Measurements from ENCODE around the gene DEDD.
"Not testable (repeated sequence)": the region's sequence is repeated elsewhere in the genome, so short reads cannot be mapped to it uniquely, and the experiment has no call there.

The DEDD gene

GRCh38 chr1:161121042-161121650 is 11.3 kb downstream of the DEDD start:
- no peak for DNase-seq

GRCh38 chr1:161119092-161119903 is 13.2 kb downstream of the DEDD start:
- DNase-seq, result peak; percentile 74

- no peak for DNase-seq
Measured at GRCh38 chr1:161117759-161118581, 14.5 kb downstream of the DEDD start, which contains the start of the genes NIT1 and PFDN2. Gene NIT1, plus strand, starts transcription at chr1:161118105. Its CDS starts 72 bp downstream, at chr1:161118177. Gene PFDN2, minus strand, starts transcription at chr1:161118037. Its CDS starts 11 bp downstream, at chr1:161118026.

GRCh38 chr1:161115961-161116360 is 16.5 kb downstream of the DEDD start:
- DNase-seq, result not testable (repeated sequence)

- DNase-seq, result peak; percentile 66
Measured at GRCh38 chr1:161115132-161115711, 17.2 kb downstream of the DEDD start.

- DNase-seq, result no peak
Measured at GRCh38 chr1:161114556-161114955, 17.9 kb downstream of the DEDD start.

- no peak for DNase-seq
Measured at GRCh38 chr1:161113915-161114314, 18.6 kb downstream of the DEDD start.

- DNase-seq, result no peak
Measured at GRCh38 chr1:161111527-161111926, 20.9 kb downstream of the DEDD start.

GRCh38 chr1:161111117-161111516 is 21.4 kb downstream of the DEDD start:
- no peak for DNase-seq

- DNase-seq, result no peak
Measured at GRCh38 chr1:161106431-161106830, 26.0 kb downstream of the DEDD start.

GRCh38 chr1:161100556-161100955 is 31.9 kb downstream of the DEDD start:
- no peak for DNase-seq

- DNase-seq, result no peak
Measured at GRCh38 chr1:161099090-161099802, 33.2 kb downstream of the DEDD start.

GRCh38 chr1:161098210-161099068 is 34.0 kb downstream of the DEDD start, which contains the start of gene KLHDC9:
Gene KLHDC9, plus strand, starts transcription at chr1:161098361. Its CDS starts 175 bp downstream, at chr1:161098536.
- no peak for DNase-seq

GRCh38 chr1:161096530-161096929 is 35.9 kb downstream of the DEDD start:
- no peak for DNase-seq

GRCh38 chr1:161096015-161096414 is 36.5 kb downstream of the DEDD start:
- no peak for DNase-seq

- DNase-seq, result no peak
Measured at GRCh38 chr1:161095230-161095629, 37.2 kb downstream of the DEDD start.

- DNase-seq, result no peak
Measured at GRCh38 chr1:161094481-161094880, 38.0 kb downstream of the DEDD start.

- no peak for DNase-seq
Measured at GRCh38 chr1:161092621-161093028, 39.8 kb downstream of the DEDD start.

- no peak for DNase-seq
Measured at GRCh38 chr1:161091796-161092507, 40.5 kb downstream of the DEDD start.

- no peak for DNase-seq
Measured at GRCh38 chr1:161091093-161091492, 41.4 kb downstream of the DEDD start.
